GM03348 (cell line): ENCODE data around the gene PALM3.
"Not testable (repeated sequence)": the region's sequence is repeated elsewhere in the genome, so short reads cannot be mapped to it uniquely, and the experiment has no call there.

Experiments used
- DNase-seq: peaks from one replicate; pipeline ENCODE4 v3.0.0; 2012; ENCODE audit warnings: low spot score

Gene PALM3

DNA sequence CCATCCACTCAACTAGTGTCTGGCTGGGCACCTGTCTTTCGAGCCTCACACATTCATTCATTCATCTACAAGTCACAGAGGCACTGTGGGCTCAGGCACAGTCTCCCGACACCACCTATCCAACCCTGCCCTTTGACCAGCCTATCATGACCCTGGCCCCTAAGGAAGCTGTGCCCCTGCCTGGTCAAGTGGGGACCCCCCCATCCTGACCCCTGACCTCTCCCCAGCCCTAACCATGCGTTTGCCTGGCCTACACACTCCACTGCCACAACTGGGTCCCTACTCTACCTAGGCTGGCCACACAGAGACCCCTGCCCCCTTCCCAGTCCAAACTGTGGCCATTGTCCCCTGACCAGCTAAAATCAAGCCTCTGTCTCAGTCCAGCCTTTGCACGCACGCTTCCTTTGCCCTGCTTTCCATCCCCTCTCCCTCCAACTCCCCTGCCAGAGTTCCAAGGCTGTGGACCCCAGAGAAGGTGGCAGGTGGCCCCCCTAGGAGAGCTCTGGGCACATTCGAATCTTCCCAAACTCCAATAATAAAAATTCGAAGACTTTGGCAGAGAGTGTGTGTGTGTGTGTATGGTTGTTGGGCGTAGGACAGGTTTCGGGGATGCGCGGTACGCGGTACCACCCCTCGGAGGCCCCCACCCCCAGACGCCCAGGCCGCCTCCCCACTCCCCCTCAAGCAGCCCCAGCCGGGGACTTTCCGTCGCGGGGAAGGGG lies 30.7 kb downstream of the PALM3 start:
- DNase-seq: no peak

- DNase-seq: no peak
These were observed 33.0 kb downstream of the PALM3 start for GRCh38 chr19:14028901-14029300.

- DNase-seq: no peak
These were observed 33.9 kb downstream of the PALM3 start, which contains the start of gene RLN3 for GRCh38 chr19:14027856-14028450. TSS of gene RLN3 (plus strand) at chr19:14028148. CDS start at chr19:14028205, 57 bp downstream.

DNA sequence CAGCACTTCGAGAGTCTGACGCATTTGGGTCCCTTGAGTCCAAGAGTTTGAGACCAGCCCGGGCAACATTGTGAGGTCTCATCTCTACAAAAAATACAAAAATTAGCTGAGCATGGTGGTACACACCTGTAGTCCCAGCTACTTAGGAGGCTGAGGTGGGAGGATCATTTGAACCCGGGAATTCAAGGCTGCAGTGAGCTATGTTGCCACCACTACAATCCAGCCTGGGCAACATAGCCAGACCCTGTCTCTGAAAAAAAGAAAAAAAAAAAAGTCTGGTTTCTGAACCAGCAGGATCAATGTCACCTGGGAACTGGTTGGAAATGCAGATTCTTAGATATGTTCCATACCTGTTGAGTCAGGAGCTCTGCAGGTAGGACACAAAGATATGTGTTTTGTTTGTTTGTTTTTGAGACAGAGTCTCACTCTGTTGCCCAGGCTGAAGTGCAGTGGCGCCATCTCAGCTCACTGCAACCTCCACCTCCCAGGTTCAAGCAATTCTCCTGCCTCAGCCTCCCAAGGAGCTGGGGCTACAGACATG lies 35.2 kb downstream of the PALM3 start:
- DNase-seq: not testable (repeated sequence)

GRCh38 chr19:14023404-14024235 lies 38.3 kb downstream of the PALM3 start:
- peak; percentile 50 for DNase-seq

- DNase-seq: no peak
These were observed 39.4 kb downstream of the PALM3 start for GRCh38 chr19:14022469-14022868.

DNA sequence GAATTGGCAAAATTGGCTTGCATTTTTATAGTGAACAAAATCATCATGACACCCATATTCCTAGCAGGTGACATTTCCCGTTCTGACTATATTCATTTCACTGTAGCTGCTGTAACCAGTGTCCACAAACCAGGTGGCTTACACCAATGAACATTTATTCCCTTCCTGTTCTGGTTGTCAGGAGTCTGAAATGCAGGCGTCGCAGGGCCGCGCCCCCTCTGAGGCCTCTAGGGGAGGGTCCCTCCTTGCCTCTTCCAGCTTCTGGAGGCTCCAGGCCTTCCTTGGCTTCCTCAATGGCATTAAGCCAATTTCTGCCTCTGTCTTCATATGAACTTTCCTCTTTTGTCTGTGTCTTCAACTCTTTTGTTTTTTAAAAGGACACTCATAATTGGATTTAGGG lies 40.4 kb downstream of the PALM3 start:
- no peak for DNase-seq

GRCh38 chr19:14019739-14020138 lies 42.1 kb downstream of the PALM3 start:
- DNase-seq: not testable (repeated sequence)

DNA sequence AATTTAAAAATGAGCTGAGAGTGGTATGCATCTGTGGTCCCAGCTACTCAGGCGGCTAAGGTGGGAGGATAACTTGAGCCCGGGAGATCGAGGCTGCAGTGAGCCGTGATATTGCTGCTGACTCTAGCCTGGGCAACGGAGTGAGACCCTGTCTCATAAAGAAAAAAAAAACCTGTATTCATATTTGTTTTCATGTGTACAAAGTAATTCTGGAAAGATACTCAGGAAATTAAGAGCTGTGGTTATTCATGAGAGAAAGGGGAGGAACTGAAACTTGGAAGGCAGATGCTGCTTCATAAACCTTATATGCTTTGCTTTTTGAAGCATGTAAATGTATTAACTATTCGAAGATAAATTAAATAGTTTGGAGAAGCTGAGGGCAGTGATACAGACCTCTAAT lies 42.8 kb downstream of the PALM3 start:
- DNase-seq: no peak

GRCh38 chr19:14015524-14016035 lies 46.3 kb downstream of the PALM3 start:
- no peak for DNase-seq

- DNase-seq: no peak
These were observed 49.4 kb downstream of the PALM3 start for GRCh38 chr19:14012378-14012915.

DNA sequence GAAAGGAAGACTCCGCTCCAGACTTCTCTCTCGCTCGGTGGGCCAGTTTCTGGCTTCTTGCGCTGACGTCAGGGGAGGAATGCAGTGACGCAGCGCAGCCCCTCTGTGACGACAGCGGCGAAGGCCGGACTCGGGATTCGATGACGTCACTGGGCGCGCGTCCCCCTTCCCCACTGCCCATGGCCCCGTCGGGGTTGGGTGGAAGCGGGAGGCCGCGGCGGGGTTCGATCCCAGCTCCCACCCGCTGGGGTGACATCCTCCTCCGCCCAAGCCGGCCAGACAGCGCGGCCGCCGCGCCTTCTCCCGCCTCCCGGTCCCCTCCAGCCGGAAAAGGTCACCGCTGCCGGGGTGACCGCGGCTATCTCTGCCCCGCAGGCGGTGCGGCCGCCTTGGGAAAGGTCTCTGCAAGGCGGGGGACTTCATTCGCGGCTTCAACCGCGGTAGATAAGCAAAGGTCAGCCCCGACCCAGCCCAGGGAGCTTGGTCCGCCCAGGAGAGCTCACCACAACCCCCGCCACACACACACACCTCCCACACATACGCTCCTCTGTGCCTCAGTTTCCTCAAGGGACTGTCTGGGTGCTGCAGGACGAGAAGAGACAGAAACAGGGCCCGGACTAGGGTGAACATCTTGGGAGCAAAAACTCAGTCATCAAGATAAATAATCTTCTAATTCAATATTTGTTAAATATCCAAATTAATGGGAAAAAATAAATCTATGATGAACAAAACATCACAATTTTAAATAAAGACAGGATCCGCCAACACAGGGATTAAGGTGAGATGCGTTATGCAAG lies 54.9 kb downstream of the PALM3 start:
- DNase-seq: peak; percentile 70

GRCh38 chr19:14006085-14006765 lies 55.7 kb downstream of the PALM3 start, which contains the start of gene RFX1:
TSS of gene RFX1 (minus strand) at chr19:14006320. CDS start at chr19:13993843, 12,477 bp downstream.
- DNase-seq: peak; percentile 95

DNA sequence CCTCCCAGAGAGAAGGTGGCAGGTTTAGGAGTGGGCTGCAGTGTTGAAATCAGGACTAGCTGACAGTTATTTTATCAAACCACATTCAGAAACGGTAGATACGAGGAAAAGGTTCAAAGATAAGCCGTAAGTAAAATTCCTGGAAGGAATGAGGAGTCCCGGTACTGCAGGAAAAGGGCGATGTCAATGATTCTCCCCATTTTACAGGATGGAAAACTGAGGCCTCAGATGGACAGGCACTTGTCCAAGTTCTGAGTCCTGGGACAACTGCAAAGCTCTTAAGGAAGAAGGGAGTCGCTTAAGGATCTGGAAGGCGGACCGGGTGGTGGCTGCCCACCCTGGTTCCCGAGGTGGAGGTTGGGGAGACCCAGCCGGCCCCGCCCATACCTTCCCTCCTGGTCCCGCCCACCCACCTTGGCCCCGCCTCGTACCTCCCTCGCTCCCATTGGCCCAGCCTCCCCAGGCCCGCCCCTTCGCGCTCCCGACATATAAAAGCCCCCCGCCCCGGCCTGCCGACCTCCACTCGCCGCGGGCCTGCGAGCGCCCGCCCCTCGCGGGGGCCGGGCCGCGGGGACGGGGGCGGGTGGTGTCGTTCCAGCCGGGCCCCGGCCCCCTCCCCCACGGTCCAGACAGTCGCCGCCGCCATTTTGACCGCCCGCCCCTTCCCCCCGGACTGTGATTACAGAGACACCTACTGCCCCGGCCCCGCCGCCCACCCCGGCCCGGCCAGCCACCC lies 56.4 kb downstream of the PALM3 start:
- DNase-seq: peak; percentile 91

DNA sequence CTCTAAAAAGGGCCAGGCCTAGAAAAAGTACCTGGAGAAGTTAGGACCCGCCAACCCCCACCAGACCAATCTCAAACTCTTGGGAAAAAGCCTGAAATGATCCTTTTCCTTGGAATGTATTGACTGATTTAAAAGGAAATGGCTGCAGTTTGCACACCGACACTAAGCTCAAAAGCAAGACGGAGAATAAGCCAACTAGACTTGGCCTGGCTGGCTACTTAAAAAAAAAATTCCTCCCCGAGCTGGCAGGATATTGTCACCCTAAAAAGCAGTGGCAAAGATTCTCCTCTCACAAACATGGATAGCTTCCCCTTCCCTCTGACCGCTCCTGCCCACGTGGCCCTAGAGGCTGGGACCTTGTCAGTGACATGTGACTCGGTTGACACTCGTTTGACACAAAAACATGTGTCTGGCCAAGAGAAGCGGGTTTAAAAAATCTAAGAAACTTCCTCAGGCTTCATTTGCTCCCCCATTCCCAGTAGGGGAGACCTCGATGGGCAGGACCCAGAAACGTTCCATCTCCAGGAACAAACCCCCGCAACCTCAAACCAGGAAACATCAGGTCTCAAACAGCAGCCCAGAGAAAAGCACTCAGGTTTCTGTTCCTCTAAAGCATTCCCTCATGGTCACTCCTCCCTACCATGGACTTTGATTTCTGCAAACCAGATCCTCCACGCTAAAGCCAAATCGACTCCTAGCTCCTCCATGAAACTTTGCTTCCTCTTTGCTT lies 57.1 kb downstream of the PALM3 start:
- DNase-seq: peak; percentile 22
